Measurements from ENCODE around the gene NABP2. TPM values are rescaled to one million over a fixed set of nuclear protein-coding genes. Genes with fewer than 3 reads are reported as not detected.
"Not testable (repeated sequence)": the region's sequence is repeated elsewhere in the genome, so short reads cannot be mapped to it uniquely, and the experiment has no call there.

The NABP2 gene
- total RNA-seq, 1 donor from 2014 or later = 40.5 TPM

- H3K4me3 ChIP-seq (ENCODE audit: low read depth, low read length) = peak within 1 kb of the TSS; percentile 70
- no peaks in the 10 kb centered on the region for H3K27me3 ChIP-seq (ENCODE audit: control insufficient read depth, insufficient read depth, low read length)
- peaks cover 9% of the 10 kb centered on the region for H3K36me3 ChIP-seq (ENCODE audit: control insufficient read depth, insufficient read depth, low read length)
- DNase-seq (ENCODE audit: low read depth) = peak; percentile 73
- TF ChIP-seq CTCF (IDR thresholded peaks at IDR 0.05; ENCODE audit: insufficient read depth, low read length, severe bottlenecking) = peak; percentile 88
- FAIRE-seq = no peak
Measured at GRCh38 chr12:56189099-56189917, 34.8 kb upstream of the NABP2 start, which contains the start of gene SMARCC2. TSS of gene SMARCC2 (minus strand) at chr12:56189483. CDS start at chr12:56189461, 22 bp downstream.

- H3K4me3 ChIP-seq (ENCODE audit: low read depth, low read length) = peak overlapping the region; percentile 70
- H3K36me3 ChIP-seq (ENCODE audit: control insufficient read depth, insufficient read depth, low read length) = peaks cover 4% of the 10 kb centered on the region
- DNase-seq (ENCODE audit: low read depth) = peak; percentile 75
- no peak for TF ChIP-seq CTCF (IDR thresholded peaks at IDR 0.05; ENCODE audit: insufficient read depth, low read length, severe bottlenecking)
- no peaks in the 10 kb centered on the region for H3K27me3 ChIP-seq (ENCODE audit: control insufficient read depth, insufficient read depth, low read length)
- no peak for FAIRE-seq
Measured at GRCh38 chr12:56189918-56190694, 34.0 kb upstream of the NABP2 start.

GRCh38 chr12:56190695-56191155 is 33.4 kb upstream of the NABP2 start:
- Histone ChIP-seq H3K4me3 (ENCODE audit: low read depth, low read length) (no peak overlapping the region), H3K27me3 (ENCODE audit: control insufficient read depth, insufficient read depth, low read length) (no peaks in the 10 kb centered on the region), H3K36me3 (ENCODE audit: control insufficient read depth, insufficient read depth, low read length) (peaks cover 3% of the 10 kb centered on the region)
- FAIRE-seq = no peak
- TF ChIP-seq CTCF (IDR thresholded peaks at IDR 0.05; ENCODE audit: insufficient read depth, low read length, severe bottlenecking) = no peak
- no peak for DNase-seq (ENCODE audit: low read depth)

GRCh38 chr12:56192582-56192981 is 31.6 kb upstream of the NABP2 start:
- no peaks in the 10 kb centered on the region for H3K27me3 ChIP-seq (ENCODE audit: control insufficient read depth, insufficient read depth, low read length)
- FAIRE-seq = no peak
- no peak for TF ChIP-seq CTCF (IDR thresholded peaks at IDR 0.05; ENCODE audit: insufficient read depth, low read length, severe bottlenecking)
- H3K4me3 ChIP-seq (ENCODE audit: low read depth, low read length) = no peak overlapping the region
- DNase-seq (ENCODE audit: low read depth) = no peak
- H3K36me3 ChIP-seq (ENCODE audit: control insufficient read depth, insufficient read depth, low read length) = no peaks in the 10 kb centered on the region

GRCh38 chr12:56193025-56193578 is 31.0 kb upstream of the NABP2 start:
- peak; percentile 67 for TF ChIP-seq CTCF (IDR thresholded peaks at IDR 0.05; ENCODE audit: insufficient read depth, low read length, severe bottlenecking)
- Histone ChIP-seq H3K27me3 (ENCODE audit: control insufficient read depth, insufficient read depth, low read length) (no peaks in the 10 kb centered on the region), H3K36me3 (ENCODE audit: control insufficient read depth, insufficient read depth, low read length) (no peaks in the 10 kb centered on the region), H3K4me3 (ENCODE audit: low read depth, low read length) (no peak overlapping the region)
- FAIRE-seq (no peak), DNase-seq (ENCODE audit: low read depth) (peak; percentile 79)

GRCh38 chr12:56196818-56197550 is 27.2 kb upstream of the NABP2 start:
- H3K4me3 ChIP-seq (ENCODE audit: low read depth, low read length); H3K27me3 ChIP-seq (ENCODE audit: control insufficient read depth, insufficient read depth, low read length); FAIRE-seq; H3K36me3 ChIP-seq (ENCODE audit: control insufficient read depth, insufficient read depth, low read length): not testable (repeated sequence)
- peak; percentile 71 for DNase-seq (ENCODE audit: low read depth)
